Ishikawa (cell line): ENCODE results near the gene CDC42EP4.

Experiments used
- CEBPB ChIP-seq: IDR thresholded peaks from 2 replicates; pipeline ENCODE4 v1.6.1; 2012
- CREB1 ChIP-seq: IDR thresholded peaks from 2 replicates; pipeline ENCODE4 v1.6.1; 2012; ENCODE audit warnings: low read depth
- EGR1 ChIP-seq: IDR thresholded peaks from 2 replicates; pipeline ENCODE4 v1.6.1; 2012
- EP300 ChIP-seq: IDR thresholded peaks from 2 replicates; pipeline ENCODE4 v1.6.1; 2012; ENCODE audit warnings: borderline replicate concordance
- FOXM1 ChIP-seq: IDR thresholded peaks from 2 replicates; pipeline ENCODE4 v1.6.1; 2012; ENCODE audit warnings: low read depth, borderline replicate concordance
- NFIC ChIP-seq: IDR thresholded peaks from 2 replicates; pipeline ENCODE4 v1.6.1; 2012
- RAD21 ChIP-seq: IDR thresholded peaks from 2 replicates; pipeline ENCODE4 v1.6.1; 2012; ENCODE audit warnings: low read depth
- TAF1 ChIP-seq: IDR thresholded peaks from 2 replicates; pipeline ENCODE4 v1.6.1; 2012; ENCODE audit warnings: low read depth, mild to moderate bottlenecking
- TCF12 ChIP-seq: IDR thresholded peaks from 2 replicates; pipeline ENCODE4 v1.6.1; 2012; ENCODE audit warnings: low read depth
- TEAD4 ChIP-seq: IDR thresholded peaks from 2 replicates; pipeline ENCODE4 v1.6.1; 2012
- YY1 ChIP-seq: IDR thresholded peaks from 2 replicates; pipeline ENCODE4 v1.6.1; 2012; ENCODE audit warnings: low read depth
- ZBTB7A ChIP-seq: IDR thresholded peaks from 2 replicates; pipeline ENCODE4 v1.6.1; 2012; ENCODE audit warnings: low read depth
- TF ChIP-seq, protein P1 (sequence below): IDR thresholded peaks from 2 replicates; pipeline ENCODE4 v1.6.1; 2012; ENCODE audit warnings: low read depth, mild to moderate bottlenecking
- TF ChIP-seq, protein P2 (sequence below): IDR thresholded peaks from 2 replicates; pipeline ENCODE4 v1.6.1; 2012
- TF ChIP-seq, protein P3 (sequence below): IDR thresholded peaks from 2 replicates; pipeline ENCODE4 v1.6.1; 2012

The CDC42EP4 gene

DNA sequence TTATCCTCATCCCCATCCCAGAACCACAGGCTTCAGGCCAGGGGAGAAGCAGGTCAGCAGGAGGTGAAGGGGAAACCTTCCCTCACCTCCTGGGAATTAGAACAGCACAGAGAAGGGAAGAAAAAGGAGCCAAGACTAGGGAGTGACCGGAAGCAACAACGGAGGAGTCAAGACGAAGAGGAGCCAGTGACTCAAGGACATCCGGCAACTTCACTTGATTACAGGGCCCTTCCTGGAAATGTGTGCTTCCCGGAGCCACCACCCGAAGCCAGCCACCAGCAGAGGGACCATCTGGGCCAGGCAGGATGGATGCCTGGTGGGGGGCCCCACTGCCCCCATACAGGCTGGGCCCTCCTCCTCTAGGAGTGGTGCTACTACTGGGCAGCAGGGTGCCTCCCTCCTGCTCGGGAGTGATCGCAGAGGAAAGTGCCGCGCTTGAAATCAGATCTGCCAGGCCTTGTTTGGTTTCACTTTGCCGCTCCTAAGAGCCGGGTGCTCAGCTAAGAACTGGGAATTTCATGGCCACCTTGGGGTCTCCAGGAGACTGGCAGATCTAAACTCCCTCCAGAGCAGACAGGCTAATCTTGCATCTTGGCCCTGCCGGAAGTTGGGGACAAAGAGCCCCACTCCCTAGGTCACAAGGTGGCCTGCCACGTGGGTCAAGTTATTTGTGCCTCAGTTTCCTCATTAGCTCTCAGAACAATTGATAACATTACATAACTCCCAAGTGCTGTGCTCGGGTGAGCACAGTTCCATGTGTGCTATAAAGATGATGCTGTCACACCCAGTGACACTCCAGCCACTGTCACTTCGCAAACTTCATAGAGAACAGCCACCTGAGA lies 6.6 kb downstream of the CDC42EP4 start:
- TF ChIP-seq, protein P1, sequence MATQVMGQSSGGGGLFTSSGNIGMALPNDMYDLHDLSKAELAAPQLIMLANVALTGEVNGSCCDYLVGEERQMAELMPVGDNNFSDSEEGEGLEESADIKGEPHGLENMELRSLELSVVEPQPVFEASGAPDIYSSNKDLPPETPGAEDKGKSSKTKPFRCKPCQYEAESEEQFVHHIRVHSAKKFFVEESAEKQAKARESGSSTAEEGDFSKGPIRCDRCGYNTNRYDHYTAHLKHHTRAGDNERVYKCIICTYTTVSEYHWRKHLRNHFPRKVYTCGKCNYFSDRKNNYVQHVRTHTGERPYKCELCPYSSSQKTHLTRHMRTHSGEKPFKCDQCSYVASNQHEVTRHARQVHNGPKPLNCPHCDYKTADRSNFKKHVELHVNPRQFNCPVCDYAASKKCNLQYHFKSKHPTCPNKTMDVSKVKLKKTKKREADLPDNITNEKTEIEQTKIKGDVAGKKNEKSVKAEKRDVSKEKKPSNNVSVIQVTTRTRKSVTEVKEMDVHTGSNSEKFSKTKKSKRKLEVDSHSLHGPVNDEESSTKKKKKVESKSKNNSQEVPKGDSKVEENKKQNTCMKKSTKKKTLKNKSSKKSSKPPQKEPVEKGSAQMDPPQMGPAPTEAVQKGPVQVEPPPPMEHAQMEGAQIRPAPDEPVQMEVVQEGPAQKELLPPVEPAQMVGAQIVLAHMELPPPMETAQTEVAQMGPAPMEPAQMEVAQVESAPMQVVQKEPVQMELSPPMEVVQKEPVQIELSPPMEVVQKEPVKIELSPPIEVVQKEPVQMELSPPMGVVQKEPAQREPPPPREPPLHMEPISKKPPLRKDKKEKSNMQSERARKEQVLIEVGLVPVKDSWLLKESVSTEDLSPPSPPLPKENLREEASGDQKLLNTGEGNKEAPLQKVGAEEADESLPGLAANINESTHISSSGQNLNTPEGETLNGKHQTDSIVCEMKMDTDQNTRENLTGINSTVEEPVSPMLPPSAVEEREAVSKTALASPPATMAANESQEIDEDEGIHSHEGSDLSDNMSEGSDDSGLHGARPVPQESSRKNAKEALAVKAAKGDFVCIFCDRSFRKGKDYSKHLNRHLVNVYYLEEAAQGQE: no peak
- TF ChIP-seq EGR1 (no peak), YY1 (peak; percentile 42; the same call in 1 of the 2 replicates), CREB1 (no peak), EP300 (peak; percentile 42; the same call in 1 of the 2 replicates), TAF1 (no peak), RAD21 (peak; percentile 46; the same call in 1 of the 2 replicates), TEAD4 (no peak), ZBTB7A (no peak; the same call in 1 of the 2 replicates), TCF12 (peak; percentile 73; the same call in 1 of the 2 replicates), CEBPB (no peak)
- TF ChIP-seq, protein P2, sequence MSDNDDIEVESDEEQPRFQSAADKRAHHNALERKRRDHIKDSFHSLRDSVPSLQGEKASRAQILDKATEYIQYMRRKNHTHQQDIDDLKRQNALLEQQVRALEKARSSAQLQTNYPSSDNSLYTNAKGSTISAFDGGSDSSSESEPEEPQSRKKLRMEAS: peak; percentile 63; the same call in 1 of the 2 replicates

DNA sequence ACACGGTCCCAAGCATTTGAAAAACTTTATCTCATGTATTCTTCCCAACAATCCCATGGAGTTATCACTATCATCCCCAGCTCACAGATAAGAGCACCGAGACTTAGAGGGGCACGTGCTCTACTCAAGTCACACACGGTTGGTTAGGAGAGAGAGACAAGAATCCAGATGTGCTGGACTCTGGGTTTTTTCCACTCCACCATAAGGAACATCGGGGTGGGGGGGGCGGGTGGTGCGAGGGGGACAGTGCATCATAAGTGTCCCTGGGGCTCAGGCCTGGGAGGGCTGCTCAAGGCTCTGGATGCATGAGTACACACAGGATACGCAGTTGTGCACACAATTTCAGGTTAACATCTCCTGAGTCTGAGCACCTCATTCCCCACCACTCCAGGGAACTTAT lies 7.4 kb downstream of the CDC42EP4 start:
- 0 out of 2 replicates have a peak, but pooled peaks have one; percentile 4 for TF ChIP-seq EP300
- no peak for TF ChIP-seq NFIC

DNA sequence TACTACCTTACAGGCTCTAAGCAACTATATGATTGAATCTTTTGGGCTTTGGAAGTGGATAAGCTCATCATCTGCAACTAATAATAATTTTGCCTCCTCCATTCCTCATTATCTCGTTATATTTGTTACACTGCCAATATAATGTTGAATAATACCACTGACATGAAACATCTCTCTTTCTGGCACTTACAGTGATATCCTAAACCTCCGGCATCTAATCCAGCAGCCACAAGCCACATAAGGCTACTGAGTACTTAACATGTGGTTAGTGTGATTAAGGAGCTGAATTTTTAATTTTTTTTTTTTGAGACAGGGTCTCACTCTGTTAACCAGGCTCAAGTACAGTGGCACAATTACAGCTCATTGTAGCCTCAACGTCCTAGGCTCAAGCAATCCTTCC lies 9.6 kb downstream of the CDC42EP4 start:
- TF ChIP-seq, protein P1: no peak
- TF ChIP-seq CREB1 (no peak), NFIC (no peak), EGR1 (no peak), EP300 (no peak), TAF1 (no peak), FOXM1 (no peak), TEAD4 (no peak), RAD21 (no peak), TCF12 (no peak), YY1 (no peak), CEBPB (no peak)
- TF ChIP-seq, protein P3, sequence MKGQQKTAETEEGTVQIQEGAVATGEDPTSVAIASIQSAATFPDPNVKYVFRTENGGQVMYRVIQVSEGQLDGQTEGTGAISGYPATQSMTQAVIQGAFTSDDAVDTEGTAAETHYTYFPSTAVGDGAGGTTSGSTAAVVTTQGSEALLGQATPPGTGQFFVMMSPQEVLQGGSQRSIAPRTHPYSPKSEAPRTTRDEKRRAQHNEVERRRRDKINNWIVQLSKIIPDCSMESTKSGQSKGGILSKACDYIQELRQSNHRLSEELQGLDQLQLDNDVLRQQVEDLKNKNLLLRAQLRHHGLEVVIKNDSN: no peak

DNA sequence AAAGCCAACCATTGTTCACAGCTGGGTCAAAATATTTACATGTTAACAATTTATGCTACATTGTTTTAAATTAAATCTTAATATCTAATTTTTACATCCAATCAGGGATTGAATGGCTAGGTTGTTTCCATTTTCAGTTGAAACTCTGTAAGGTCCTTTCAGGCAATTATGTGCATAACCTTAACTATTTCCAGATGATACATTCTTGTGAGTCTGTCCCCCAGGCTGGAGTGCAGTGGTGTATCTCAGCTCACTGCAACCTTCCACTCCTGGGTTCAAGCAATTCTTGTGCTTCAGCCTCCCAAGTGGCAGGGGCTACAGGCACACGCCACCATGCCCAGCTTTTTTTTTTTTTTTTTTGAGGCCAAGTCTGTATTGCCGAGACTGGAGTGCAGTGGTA lies 10.4 kb downstream of the CDC42EP4 start:
- TF ChIP-seq CREB1 (no peak), FOXM1 (no peak), NFIC (no peak), TEAD4 (no peak), YY1 (no peak), CEBPB (no peak), TCF12 (no peak), ZBTB7A (no peak), EGR1 (no peak), TAF1 (no peak), RAD21 (no peak), EP300 (no peak)
- TF ChIP-seq, protein P1: no peak
- TF ChIP-seq, protein P2: no peak
- TF ChIP-seq, protein P3: no peak
